Common myeloid progenitor, CD34-positive (primary cell): ENCODE data around the gene LTB4R2.

Experiments used
- CTCF ChIA-PET: fragments of 350-600 bp; sonication (Branson Sonifier 250); formaldehyde crosslinking; loops from one replicate; lab custom pipeline; 2021; ENCODE audit warnings: antibody characterized with exemption; lab: Charles Lee
- POLR2A ChIA-PET: fragments of 350-600 bp; sonication (Branson Sonifier 250); formaldehyde crosslinking; loops from one replicate; lab custom pipeline; 2021; ENCODE audit warnings: antibody characterized with exemption; lab: Charles Lee
- DNase-seq, 3 donors: peaks; one replicate each; pipeline versions ENCODE4 v3.0.0 to v3.0.0-alpha.2; 2013
- H3K27ac ChIP-seq, 2 experiments: 1 replicate in 1 of 2; 2 replicates in 1 of 2; pipeline ENCODE4 v1.7.0; 2013; ENCODE audit warnings: inconsistent platforms in 2 of 2, low read length in 2 of 2, mild to moderate bottlenecking in 2 of 2, low read depth in 1 of 2, moderate library complexity in 1 of 2; ENCODE audit not compliant: severe bottlenecking in 2 of 2, insufficient read depth in 1 of 2, poor library complexity in 1 of 2
- H3K27me3 ChIP-seq, 5 experiments: replicated peaks in 2 of 5; 1 replicate in 3 of 5; 2 replicates in 2 of 5; pipeline versions ENCODE4 v1.6.1 to v1.7.0; 2013; ENCODE audit warnings: low read length in 4 of 5, mild to moderate bottlenecking in 2 of 5, moderate library complexity in 2 of 5, inconsistent platforms in 1 of 5; ENCODE audit not compliant: insufficient read depth in 5 of 5, control insufficient read depth in 4 of 5
- H3K36me3 ChIP-seq, 4 experiments: 1 replicate in 2 of 4; 2 replicates in 2 of 4; pipeline versions ENCODE4 v1.6.1 to v1.7.0; 2013; ENCODE audit warnings: low read length in 3 of 4, control low read depth in 1 of 4, mild to moderate bottlenecking in 1 of 4; ENCODE audit not compliant: control insufficient read depth in 4 of 4, insufficient read depth in 4 of 4
- H3K4me1 ChIP-seq, 4 experiments: 1 replicate in 3 of 4; 2 replicates in 1 of 4; pipeline versions ENCODE4 v1.6.1 to v1.7.1; 2013; ENCODE audit warnings: low read length in 3 of 4, mild to moderate bottlenecking in 3 of 4, control low read depth in 1 of 4, inconsistent platforms in 1 of 4, moderate library complexity in 1 of 4; ENCODE audit not compliant: control insufficient read depth in 4 of 4, insufficient read depth in 4 of 4; ENCODE audit errors: control extremely low read depth in 1 of 4
- H3K4me3 ChIP-seq, 7 experiments: 1 replicate in 4 of 7; 2 replicates in 3 of 7; pipeline versions ENCODE4 v1.5.1 to v1.7.0; 2013; ENCODE audit warnings: mild to moderate bottlenecking in 7 of 7, low read length in 6 of 7, moderate library complexity in 6 of 7, inconsistent platforms in 2 of 7, low read depth in 2 of 7, control low read depth in 1 of 7; ENCODE audit not compliant: insufficient read depth in 4 of 7, control insufficient read depth in 1 of 7; ENCODE audit errors: extremely low read depth in 1 of 7
- H3K9me3 ChIP-seq, 5 experiments: 1 replicate in 4 of 5; 2 replicates in 1 of 5; pipeline versions ENCODE4 v1.6.1 to v1.7.1; 2013; ENCODE audit warnings: low read length in 4 of 5, mild to moderate bottlenecking in 2 of 5, inconsistent platforms in 1 of 5, low read depth in 1 of 5, moderate library complexity in 1 of 5; ENCODE audit not compliant: control insufficient read depth in 4 of 5, insufficient read depth in 2 of 5; ENCODE audit errors: control extremely low read depth in 1 of 5
- WGBS: methylation state at CpG from one replicate; pipeline ENCODE4 v1.1.5; 2013; ENCODE audit not compliant: insufficient coverage; 5-methylcytosine and 5-hydroxymethylcytosine counted together

The LTB4R2 gene

DNA sequence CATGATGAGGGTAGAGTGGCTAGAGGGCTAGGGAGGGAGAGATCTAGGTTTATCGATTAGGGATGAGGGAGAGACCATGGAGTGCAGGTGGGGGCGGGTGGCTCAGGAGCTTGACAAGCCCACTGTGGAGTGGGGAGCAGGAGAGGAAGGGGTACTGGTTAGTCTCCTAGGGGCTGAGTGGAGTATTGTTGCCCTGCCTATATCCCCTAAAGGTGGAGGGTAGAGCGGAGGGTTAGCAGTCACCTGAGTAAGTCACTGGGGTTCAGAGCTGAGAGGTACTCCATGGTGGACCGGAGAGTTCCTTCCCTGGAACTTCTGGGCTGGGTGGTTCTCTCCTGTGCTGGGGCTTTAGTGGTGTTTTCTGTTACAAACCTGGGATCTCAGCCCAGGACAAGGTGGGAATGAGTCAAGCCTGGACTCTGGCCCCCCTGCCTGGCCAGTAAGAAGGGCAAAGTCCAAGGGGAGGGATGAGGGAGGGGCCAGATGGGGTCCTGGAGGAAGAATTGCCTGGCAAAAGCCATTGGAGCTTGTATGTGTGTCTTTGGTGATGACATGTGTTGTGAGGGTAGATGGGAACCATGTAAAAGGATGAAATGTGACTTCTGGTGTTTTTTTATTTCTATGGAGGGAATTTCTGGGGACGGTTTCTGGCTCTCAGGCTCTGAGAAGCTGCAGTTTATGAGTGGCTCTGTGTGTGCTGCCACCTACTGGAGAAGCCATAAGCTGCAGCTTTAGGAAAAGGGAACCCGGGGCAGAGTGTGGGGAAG is 2.2 kb upstream of the LTB4R2 start, which contains the start of gene CIDEB:
Gene CIDEB, minus strand, starts transcription at position 403 of the 767 bp plus-strand sequence. Its CDS starts 119 bp downstream, at position 284.
- CTCF ChIA-PET = interaction anchor here (0.7 to 19.1 kb wide), 25 partner anchors 8 to 215 kb away, joined by 3 to 391 read pairs (median 6); partner anchors contain the start of genes ADCY4, DHRS1, GMPR2 and IPO4
- H3K36me3 ChIP-seq = peaks cover 20 to 60% (median 39%) of the 10 kb centered on the region in 4 experiments

DNA sequence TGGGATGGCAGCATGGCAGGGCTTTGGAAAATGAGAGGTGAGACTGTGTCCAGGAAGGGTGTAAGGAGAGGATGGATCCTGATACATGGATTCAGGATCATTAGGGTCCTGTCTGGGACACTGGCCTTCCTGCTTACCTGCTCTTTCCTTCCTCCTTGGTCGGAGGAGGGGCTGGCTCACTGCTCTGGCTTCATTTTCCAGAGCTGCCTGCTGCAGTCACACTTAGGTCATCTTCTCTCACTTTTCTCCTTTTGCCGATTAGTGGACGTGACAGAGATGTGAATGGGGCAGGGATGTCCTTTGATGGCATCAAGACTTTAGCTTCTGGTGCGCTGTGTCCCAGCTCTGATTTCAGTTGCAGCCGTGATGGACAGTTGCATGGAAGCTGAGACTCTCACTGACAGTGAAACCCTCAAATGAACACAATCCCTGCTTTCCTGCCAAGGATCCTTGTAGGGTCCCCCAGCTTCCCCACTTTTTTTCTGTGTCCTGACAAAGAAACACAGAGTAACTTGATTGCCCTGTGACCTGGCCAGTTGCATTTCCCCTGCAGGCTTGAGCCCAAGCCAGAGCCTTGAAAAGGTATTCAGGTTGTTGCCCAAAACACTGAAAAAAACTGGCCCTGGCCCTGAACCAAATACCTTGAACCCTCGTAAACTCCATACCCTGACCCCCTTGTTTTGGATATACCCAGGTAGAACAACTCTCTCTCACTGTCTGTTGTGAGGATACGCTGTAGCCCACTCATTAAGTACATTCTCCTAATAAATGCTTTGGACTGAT is 1.4 kb upstream of the LTB4R2 start:
- ChIA-PET POLR2A (interaction anchor here (1.0 kb wide), 1 partner anchor 9 kb away, joined by 3 read pairs; the partner anchor contains the start of genes DHRS1 and NOP9), CTCF (interaction anchor here (1.2 to 19.1 kb wide), 20 partner anchors 9 to 163 kb away, joined by 3 to 391 read pairs (median 10); partner anchors contain the start of genes ADCY4, DHRS1, GMPR2 and IPO4)
- Histone ChIP-seq H3K9me3 (no peaks in the 10 kb centered on the region), H3K4me3 (no peak overlapping the region), H3K27ac (no peak overlapping the region), H3K36me3 (peaks cover 18 to 54% (median 34%) of the 10 kb centered on the region in 4 experiments), H3K27me3 (no peaks in the 10 kb centered on the region), H3K4me1 (peaks cover 11 to 58% (median 49%) of the 10 kb centered on the region in 4 experiments)
- DNase-seq = no peak
- WGBS = 96% methylated on average over 7 of the region's 7 CpGs

More for the DNA sequence above, 2.2 kb upstream of the LTB4R2 start, which contains the start of gene CIDEB:
- H3K27ac ChIP-seq = no peak within 1 kb of the TSS
- H3K27me3 ChIP-seq = no peaks in the 10 kb centered on the region
- H3K4me3 ChIP-seq = no peak within 1 kb of the TSS
- peaks cover 5 to 51% (median 41%) of the 10 kb centered on the region in 4 experiments for H3K4me1 ChIP-seq
- H3K9me3 ChIP-seq = no peaks in the 10 kb centered on the region
- WGBS = 63% methylated on average over 6 of the region's 6 CpGs
- peak in 2 of 3 donors; percentile 60 to 76 for DNase-seq
- POLR2A ChIA-PET = interaction anchor here (1.0 kb wide), 1 partner anchor 8 kb away, joined by 3 read pairs; the partner anchor contains the start of genes DHRS1 and NOP9

DNA sequence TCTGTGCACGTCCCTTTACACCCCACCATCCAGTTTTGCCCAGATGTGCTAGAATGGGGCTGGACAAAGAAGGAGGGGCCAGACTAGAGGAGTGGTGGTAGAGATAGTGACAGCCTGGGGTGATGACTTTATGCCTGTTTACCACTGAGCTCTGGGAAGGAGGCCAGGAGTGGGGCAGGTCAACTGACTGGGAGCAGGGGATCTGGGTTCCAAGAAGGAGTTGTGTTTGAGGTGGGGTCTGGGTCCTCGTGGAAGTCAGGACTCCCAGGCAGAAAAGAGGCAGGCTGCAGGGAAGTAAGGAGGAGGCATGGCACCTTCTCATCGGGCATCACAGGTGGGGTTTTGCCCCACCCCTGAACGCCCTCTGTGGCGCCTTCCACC is 315 bp downstream of the LTB4R2 start:
- H3K27ac ChIP-seq = peak overlapping the region in 1 of 2 experiments; percentile 40
- DNase-seq = peak in 1 of 3 donors; percentile 19
- peaks cover 19 to 75% (median 66%) of the 10 kb centered on the region in 4 experiments for H3K4me1 ChIP-seq
- CTCF ChIA-PET = interaction anchor here (0.5 to 19.1 kb wide), 15 partner anchors 10 to 149 kb away, joined by 3 to 391 read pairs (median 7); partner anchors contain the start of genes ADCY4, DHRS1, IRF9 and KHNYN
- no peaks in the 10 kb centered on the region for H3K9me3 ChIP-seq
- no peaks in the 10 kb centered on the region for H3K27me3 ChIP-seq
- H3K4me3 ChIP-seq = peak overlapping the region in 6 of 7 experiments; percentile 6 to 68 (median 42)
- peaks cover 8 to 36% (median 19%) of the 10 kb centered on the region in 4 experiments for H3K36me3 ChIP-seq
- WGBS = 6% methylated on average over 4 of the region's 5 CpGs
- POLR2A ChIA-PET = interaction anchor here (1.0 kb wide), 1 partner anchor 90 kb away, joined by 4 read pairs; no protein-coding TSS in a partner anchor

DNA sequence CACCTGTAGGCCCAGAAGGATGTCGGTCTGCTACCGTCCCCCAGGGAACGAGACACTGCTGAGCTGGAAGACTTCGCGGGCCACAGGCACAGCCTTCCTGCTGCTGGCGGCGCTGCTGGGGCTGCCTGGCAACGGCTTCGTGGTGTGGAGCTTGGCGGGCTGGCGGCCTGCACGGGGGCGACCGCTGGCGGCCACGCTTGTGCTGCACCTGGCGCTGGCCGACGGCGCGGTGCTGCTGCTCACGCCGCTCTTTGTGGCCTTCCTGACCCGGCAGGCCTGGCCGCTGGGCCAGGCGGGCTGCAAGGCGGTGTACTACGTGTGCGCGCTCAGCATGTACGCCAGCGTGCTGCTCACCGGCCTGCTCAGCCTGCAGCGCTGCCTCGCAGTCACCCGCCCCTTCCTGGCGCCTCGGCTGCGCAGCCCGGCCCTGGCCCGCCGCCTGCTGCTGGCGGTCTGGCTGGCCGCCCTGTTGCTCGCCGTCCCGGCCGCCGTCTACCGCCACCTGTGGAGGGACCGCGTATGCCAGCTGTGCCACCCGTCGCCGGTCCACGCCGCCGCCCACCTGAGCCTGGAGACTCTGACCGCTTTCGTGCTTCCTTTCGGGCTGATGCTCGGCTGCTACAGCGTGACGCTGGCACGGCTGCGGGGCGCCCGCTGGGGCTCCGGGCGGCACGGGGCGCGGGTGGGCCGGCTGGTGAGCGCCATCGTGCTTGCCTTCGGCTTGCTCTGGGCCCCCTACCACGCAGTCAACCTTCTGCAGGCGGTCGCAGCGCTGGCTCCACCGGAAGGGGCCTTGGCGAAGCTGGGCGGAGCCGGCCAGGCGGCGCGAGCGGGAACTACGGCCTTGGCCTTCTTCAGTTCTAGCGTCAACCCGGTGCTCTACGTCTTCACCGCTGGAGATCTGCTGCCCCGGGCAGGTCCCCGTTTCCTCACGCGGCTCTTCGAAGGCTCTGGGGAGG is 985 bp downstream of the LTB4R2 start, which contains the start of gene LTB4R:
Gene LTB4R, plus strand, starts transcription at position 857 of the 959 bp plus-strand sequence. CDS start 4,150 bp downstream, outside the sequence.
- H3K27ac ChIP-seq = peak within 1 kb of the TSS in 1 of 2 experiments; percentile 50
- H3K4me3 ChIP-seq = peak within 1 kb of the TSS in 6 of 7 experiments; percentile 17 to 68 (median 42)
- WGBS = 6% methylated on average over 99 of the region's 99 CpGs
- no peaks in the 10 kb centered on the region for H3K9me3 ChIP-seq
- peaks cover 3 to 30% (median 12%) of the 10 kb centered on the region in 4 experiments for H3K36me3 ChIP-seq
- H3K4me1 ChIP-seq = peaks cover 19 to 79% (median 69%) of the 10 kb centered on the region in 4 experiments
- DNase-seq = peak; percentile 85 to 94 (median 88)
- ChIA-PET POLR2A (interaction anchor here (1.0 to 1.4 kb wide), 4 partner anchors 14 to 116 kb away, joined by 4 to 5 read pairs (median 5); partner anchors contain the start of gene TM9SF1), CTCF (interaction anchor here (0.9 to 19.1 kb wide), 14 partner anchors 11 to 149 kb away, joined by 3 to 391 read pairs (median 18); partner anchors contain the start of genes ADCY4, DHRS1, IRF9 and KHNYN)
- H3K27me3 ChIP-seq = no peaks in the 10 kb centered on the region

DNA sequence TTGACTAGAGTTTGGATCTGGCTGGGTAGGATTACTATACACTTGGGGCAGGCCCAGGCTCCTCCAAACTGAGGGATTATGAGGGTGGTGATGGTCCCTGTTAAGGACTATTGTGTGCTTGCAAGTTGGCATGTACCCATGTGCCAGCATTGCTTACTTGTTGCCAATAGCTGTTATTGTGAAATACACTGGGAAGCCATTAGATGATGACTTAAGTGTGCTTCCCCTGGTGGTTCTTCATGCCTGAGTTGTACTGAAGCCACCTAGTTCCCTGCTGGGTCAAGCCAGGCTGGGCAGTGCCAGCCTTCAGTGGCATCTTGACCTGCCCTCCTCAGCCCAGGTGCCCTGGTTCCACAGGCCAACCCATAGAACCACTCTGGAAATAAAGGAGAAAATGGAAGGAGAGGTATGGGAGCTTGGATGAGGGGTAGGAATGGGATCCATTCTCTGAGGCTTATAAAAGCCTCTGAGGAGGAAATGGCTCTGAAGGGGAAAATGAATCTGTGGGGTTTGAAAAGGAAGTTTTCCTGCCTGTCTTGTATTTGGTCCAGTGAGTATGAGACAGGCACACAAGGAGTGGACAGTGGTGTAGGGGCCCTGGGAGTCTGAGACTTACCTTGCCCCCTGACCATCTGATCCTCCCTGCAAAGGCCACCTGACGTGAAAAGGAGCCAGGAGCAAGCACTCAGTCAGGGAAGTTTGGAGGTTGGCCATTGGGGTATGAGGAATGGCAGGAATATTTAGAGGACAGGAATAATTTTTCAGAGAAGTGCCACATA is 2.1 kb downstream of the LTB4R2 start:
- peak in 1 of 3 donors; percentile 57 for DNase-seq
- Histone ChIP-seq H3K27ac (peak overlapping the region in 1 of 2 experiments; percentile 36), H3K4me1 (peaks cover 19 to 84% (median 71%) of the 10 kb centered on the region in 4 experiments), H3K4me3 (peak overlapping the region in 4 of 7 experiments; percentile 26 to 68 (median 58)), H3K36me3 (peaks cover 0 to 19% (median 5%) of the 10 kb centered on the region in 4 experiments), H3K9me3 (no peaks in the 10 kb centered on the region), H3K27me3 (no peaks in the 10 kb centered on the region)
- WGBS = no CpG with 5 or more reads among the region's 1 CpG
- POLR2A ChIA-PET = interaction anchor here (1.2 to 1.4 kb wide), 3 partner anchors 13 to 117 kb away, joined by 5 read pairs; partner anchors contain the start of gene TM9SF1
- CTCF ChIA-PET = interaction anchor here (0.8 to 19.1 kb wide), 7 partner anchors 12 to 150 kb away, joined by 3 to 391 read pairs (median 5); partner anchors contain the start of genes ADCY4, DHRS1, NOP9 and TINF2
